Measurements from ENCODE around the gene KAZALD1. TPM values are rescaled to one million over a fixed set of nuclear protein-coding genes. Genes with fewer than 3 reads are reported as not detected.
"Not testable (repeated sequence)": the region's sequence is repeated elsewhere in the genome, so short reads cannot be mapped to it uniquely, and the experiment has no call there.

The KAZALD1 gene
- total RNA-seq, 4 donors from 2014 or later = 1.0 to 4.0 (median 2.6) TPM

- peak in 1 of 3 experiments; percentile 3 for TF ChIP-seq CTCF (IDR thresholded peaks at IDR 0.05)
- no peak for TF ChIP-seq EP300 (IDR thresholded peaks at IDR 0.05)
- TF ChIP-seq POLR2AphosphoS5 (IDR thresholded peaks at IDR 0.05) = peak; percentile 57 to 88
- peak; percentile 58 for TF ChIP-seq POLR2A (IDR thresholded peaks at IDR 0.05; ENCODE audit: low read depth)
- Histone ChIP-seq H3K9me3 (no peaks in the 10 kb centered on the region), H3K36me3 (peaks cover 19 to 27% (median 27%) of the 10 kb centered on the region in 4 donors), H3K4me3 (peak overlapping the region; percentile 74 to 85 (median 80)), H3K27me3 (no peaks in the 10 kb centered on the region), H3K27ac (replicated peaks in 1 of 4) (peak overlapping the region; percentile 94 to 99 (median 96)), H3K4me1 (peaks cover 23 to 37% (median 31%) of the 10 kb centered on the region in 4 donors)
- 0% methylated on average over 22 of the region's 47 CpGs for WGBS
- DNase-seq (ENCODE audit: extremely low spot score) = peak; percentile 95
- intact Hi-C loops (cut with DNase I) = no loop called here
Observed at GRCh38 chr10:101031796-101032636, 29.8 kb upstream of the KAZALD1 start.

- peak overlapping the region; percentile 74 to 85 (median 80) for H3K4me3 ChIP-seq
- no peaks in the 10 kb centered on the region for H3K9me3 ChIP-seq
- no peak for TF ChIP-seq EP300 (IDR thresholded peaks at IDR 0.05)
- no peak for TF ChIP-seq POLR2A (IDR thresholded peaks at IDR 0.05; ENCODE audit: low read depth)
- TF ChIP-seq POLR2AphosphoS5 (IDR thresholded peaks at IDR 0.05) = peak; percentile 15 to 73
- TF ChIP-seq CTCF (IDR thresholded peaks at IDR 0.05) = no peak
- H3K27me3 ChIP-seq = no peaks in the 10 kb centered on the region
- WGBS = 6% methylated on average over 3 of the region's 6 CpGs
- peaks cover 26 to 34% (median 34%) of the 10 kb centered on the region in 4 donors for H3K36me3 ChIP-seq
- DNase-seq (ENCODE audit: extremely low spot score) = peak; percentile 94
- peaks cover 23 to 37% (median 31%) of the 10 kb centered on the region in 4 donors for H3K4me1 ChIP-seq
- H3K27ac ChIP-seq (replicated peaks in 1 of 4) = peak overlapping the region; percentile 94 to 99 (median 96)
- intact Hi-C loops (cut with DNase I) = no loop called here
Observed at GRCh38 chr10:101032637-101033224, 29.1 kb upstream of the KAZALD1 start.

GRCh38 chr10:101033276-101033675, 28.5 kb upstream of the KAZALD1 start:
- peak overlapping the region; percentile 94 to 99 (median 96) for H3K27ac ChIP-seq (replicated peaks in 1 of 4)
- intact Hi-C loops (cut with DNase I) = no loop called here

GRCh38 chr10:101034404-101034803, 27.4 kb upstream of the KAZALD1 start:
- WGBS = 91% methylated on average over 4 of the region's 4 CpGs
- DNase-seq (ENCODE audit: extremely low spot score); intact Hi-C loops (cut with DNase I); H3K27me3 ChIP-seq; H3K27ac ChIP-seq (replicated peaks in 1 of 4); H3K4me3 ChIP-seq; H3K9me3 ChIP-seq: not testable (repeated sequence)
- H3K4me1 ChIP-seq = peaks cover 23 to 37% (median 31%) of the 10 kb centered on the region in 4 donors
- H3K36me3 ChIP-seq = peaks cover 31 to 51% (median 50%) of the 10 kb centered on the region in 4 donors

More at GRCh38 chr10:101033276-101033675, 28.5 kb upstream of the KAZALD1 start:
- no peak for TF ChIP-seq POLR2A (IDR thresholded peaks at IDR 0.05; ENCODE audit: low read depth)
- no peak for TF ChIP-seq EP300 (IDR thresholded peaks at IDR 0.05)
- TF ChIP-seq CTCF (IDR thresholded peaks at IDR 0.05) = no peak
- no peak for TF ChIP-seq POLR2AphosphoS5 (IDR thresholded peaks at IDR 0.05)
- WGBS = 71% methylated on average over 3 of the region's 3 CpGs
- Histone ChIP-seq H3K4me1 (peaks cover 23 to 37% (median 31%) of the 10 kb centered on the region in 4 donors), H3K36me3 (peaks cover 31 to 39% (median 39%) of the 10 kb centered on the region in 4 donors), H3K27me3 (no peaks in the 10 kb centered on the region), H3K4me3 (peak overlapping the region; percentile 74 to 85 (median 80)), H3K9me3 (no peaks in the 10 kb centered on the region)
- no peak for DNase-seq (ENCODE audit: extremely low spot score)

GRCh38 chr10:101035314-101035713, 26.5 kb upstream of the KAZALD1 start:
- Histone ChIP-seq H3K27me3 (no peaks in the 10 kb centered on the region), H3K9me3 (no peaks in the 10 kb centered on the region), H3K4me1 (peaks cover 21 to 31% (median 28%) of the 10 kb centered on the region in 4 donors), H3K27ac (replicated peaks in 1 of 4) (no peak overlapping the region), H3K4me3 (no peak overlapping the region), H3K36me3 (peaks cover 31 to 60% (median 56%) of the 10 kb centered on the region in 4 donors)
- DNase-seq (ENCODE audit: extremely low spot score) = no peak
- no peak for TF ChIP-seq POLR2AphosphoS5 (IDR thresholded peaks at IDR 0.05)
- no peak for TF ChIP-seq POLR2A (IDR thresholded peaks at IDR 0.05; ENCODE audit: low read depth)
- TF ChIP-seq CTCF (IDR thresholded peaks at IDR 0.05) = no peak
- TF ChIP-seq EP300 (IDR thresholded peaks at IDR 0.05) = no peak
- intact Hi-C loops (cut with DNase I) = no loop called here
- 87% methylated on average over 7 of the region's 7 CpGs for WGBS
